DOHH2 (cell line): ENCODE measurements around the gene CEP131.

Experiments
- H3F3A ChIP-seq: fragments of 200-600 bp; sonication (generic), shearing (Covaris generic); 2 replicates; pipeline ENCODE4 v1.6.0; 2016; ENCODE audit warnings: antibody characterized with exemption, mild to moderate bottlenecking; ENCODE audit not compliant: control insufficient read depth, insufficient read depth
- H3K27ac ChIP-seq: fragments of 200-600 bp; sonication (generic); 2 replicates; pipeline ENCODE4 v1.5.1; 2014; ENCODE audit warnings: low read depth, mild to moderate bottlenecking, low read length, moderate library complexity
- H3K27me3 ChIP-seq: fragments of 200-600 bp; sonication (generic); 2 replicates; pipeline ENCODE4 v1.6.1; 2014; ENCODE audit warnings: mild to moderate bottlenecking, low read length, mixed read lengths; ENCODE audit not compliant: control insufficient read depth
- H3K36me3 ChIP-seq: fragments of 200-600 bp; sonication (generic); 2 replicates; pipeline ENCODE4 v1.6.1; 2014; ENCODE audit warnings: mild to moderate bottlenecking, low read length, moderate library complexity, mixed read lengths; ENCODE audit not compliant: control insufficient read depth
- H3K4me1 ChIP-seq: fragments of 200-600 bp; sonication (generic); 2 replicates; pipeline ENCODE4 v1.6.1; 2014; ENCODE audit warnings: mild to moderate bottlenecking, low read length, mixed read lengths; ENCODE audit not compliant: control insufficient read depth
- H3K4me2 ChIP-seq: fragments of 200-600 bp; sonication (generic); 2 replicates; pipeline ENCODE4 v1.6.0; 2014; ENCODE audit warnings: mild to moderate bottlenecking, low read length, moderate library complexity
- H3K4me3 ChIP-seq: fragments of 200-600 bp; sonication (generic); 2 replicates; pipeline ENCODE4 v1.5.1; 2014; ENCODE audit warnings: mild to moderate bottlenecking, low read length, mixed read lengths
- H3K79me2 ChIP-seq: fragments of 200-600 bp; sonication (generic); 2 replicates; pipeline ENCODE4 v1.6.1; 2014; ENCODE audit warnings: mild to moderate bottlenecking, low read length, mixed read lengths; ENCODE audit not compliant: control insufficient read depth
- H3K9me2 ChIP-seq: fragments of 200-600 bp; sonication (generic); replicated peaks from 2 replicates; pipeline ENCODE4 v1.6.1; 2014; ENCODE audit warnings: mild to moderate bottlenecking, low read length, mixed read lengths; ENCODE audit not compliant: control insufficient read depth
- H3K9me3 ChIP-seq: fragments of 200-600 bp; sonication (generic); 2 replicates; pipeline ENCODE4 v1.6.1; 2014; ENCODE audit warnings: antibody characterized with exemption, low read length, mixed read lengths; ENCODE audit not compliant: control insufficient read depth, insufficient read depth
- H4K20me1 ChIP-seq: fragments of 200-600 bp; sonication (generic); 2 replicates; pipeline ENCODE4 v1.6.0; 2014; ENCODE audit warnings: low read depth, mild to moderate bottlenecking, antibody characterized with exemption, low read length, moderate library complexity; ENCODE audit not compliant: control insufficient read depth, insufficient read depth
- EZH2phosphoT487 ChIP-seq: fragments of 200-600 bp; sonication (generic); IDR thresholded peaks from 2 replicates; pipeline ENCODE4 v1.6.1; 2017; ENCODE audit warnings: borderline replicate concordance, mild to moderate bottlenecking, antibody characterized with exemption, low read length, moderate library complexity, mixed read lengths
- TF ChIP-seq, protein P1 (sequence below): fragments of 200-600 bp; sonication (generic); IDR thresholded peaks from one replicate; pipeline ENCODE4 v1.5.1; 2014; ENCODE audit warnings: antibody characterized with exemption, mild to moderate bottlenecking, low read depth, low read length; ENCODE audit not compliant: poor library complexity, severe bottlenecking

Gene CEP131

DNA sequence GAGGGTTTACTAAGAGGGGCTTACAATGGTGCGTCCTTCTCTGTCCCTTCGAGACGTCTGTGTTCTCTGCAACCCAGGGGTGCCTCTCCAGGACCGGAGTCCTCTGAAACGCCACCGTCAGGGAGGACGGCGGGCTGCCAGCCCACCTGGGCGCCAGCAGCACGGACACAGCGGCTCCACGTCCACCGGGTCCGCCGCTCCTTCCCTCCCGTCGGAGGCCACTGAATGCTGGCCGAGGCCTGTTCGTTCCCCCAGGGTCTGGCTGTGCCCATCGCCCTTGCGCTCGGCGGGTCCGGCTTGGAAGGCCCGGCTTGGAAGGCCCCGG is 15.7 kb upstream of the CEP131 start:
- H3K4me2 ChIP-seq = peak overlapping the region; percentile 96
- no peaks in the 10 kb centered on the region for H3K9me2 ChIP-seq
- peaks cover 56% of the 10 kb centered on the region for H3K79me2 ChIP-seq
- no peak overlapping the region for H3K27ac ChIP-seq
- H3F3A ChIP-seq = peaks cover 1% of the 10 kb centered on the region; the same call in 1 of the 2 replicates
- H3K4me1 ChIP-seq = peaks cover 33% of the 10 kb centered on the region
- no peaks in the 10 kb centered on the region for H3K9me3 ChIP-seq
- H3K4me3 ChIP-seq = peak overlapping the region; percentile 95
- H3K36me3 ChIP-seq = peaks cover 39% of the 10 kb centered on the region
- H3K27me3 ChIP-seq = no peaks in the 10 kb centered on the region
- H4K20me1 ChIP-seq = peaks cover 11% of the 10 kb centered on the region; the same call in 1 of the 2 replicates
- TF ChIP-seq EZH2phosphoT487 = no peak
- TF ChIP-seq, protein P1, sequence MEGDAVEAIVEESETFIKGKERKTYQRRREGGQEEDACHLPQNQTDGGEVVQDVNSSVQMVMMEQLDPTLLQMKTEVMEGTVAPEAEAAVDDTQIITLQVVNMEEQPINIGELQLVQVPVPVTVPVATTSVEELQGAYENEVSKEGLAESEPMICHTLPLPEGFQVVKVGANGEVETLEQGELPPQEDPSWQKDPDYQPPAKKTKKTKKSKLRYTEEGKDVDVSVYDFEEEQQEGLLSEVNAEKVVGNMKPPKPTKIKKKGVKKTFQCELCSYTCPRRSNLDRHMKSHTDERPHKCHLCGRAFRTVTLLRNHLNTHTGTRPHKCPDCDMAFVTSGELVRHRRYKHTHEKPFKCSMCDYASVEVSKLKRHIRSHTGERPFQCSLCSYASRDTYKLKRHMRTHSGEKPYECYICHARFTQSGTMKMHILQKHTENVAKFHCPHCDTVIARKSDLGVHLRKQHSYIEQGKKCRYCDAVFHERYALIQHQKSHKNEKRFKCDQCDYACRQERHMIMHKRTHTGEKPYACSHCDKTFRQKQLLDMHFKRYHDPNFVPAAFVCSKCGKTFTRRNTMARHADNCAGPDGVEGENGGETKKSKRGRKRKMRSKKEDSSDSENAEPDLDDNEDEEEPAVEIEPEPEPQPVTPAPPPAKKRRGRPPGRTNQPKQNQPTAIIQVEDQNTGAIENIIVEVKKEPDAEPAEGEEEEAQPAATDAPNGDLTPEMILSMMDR = no peak

DNA sequence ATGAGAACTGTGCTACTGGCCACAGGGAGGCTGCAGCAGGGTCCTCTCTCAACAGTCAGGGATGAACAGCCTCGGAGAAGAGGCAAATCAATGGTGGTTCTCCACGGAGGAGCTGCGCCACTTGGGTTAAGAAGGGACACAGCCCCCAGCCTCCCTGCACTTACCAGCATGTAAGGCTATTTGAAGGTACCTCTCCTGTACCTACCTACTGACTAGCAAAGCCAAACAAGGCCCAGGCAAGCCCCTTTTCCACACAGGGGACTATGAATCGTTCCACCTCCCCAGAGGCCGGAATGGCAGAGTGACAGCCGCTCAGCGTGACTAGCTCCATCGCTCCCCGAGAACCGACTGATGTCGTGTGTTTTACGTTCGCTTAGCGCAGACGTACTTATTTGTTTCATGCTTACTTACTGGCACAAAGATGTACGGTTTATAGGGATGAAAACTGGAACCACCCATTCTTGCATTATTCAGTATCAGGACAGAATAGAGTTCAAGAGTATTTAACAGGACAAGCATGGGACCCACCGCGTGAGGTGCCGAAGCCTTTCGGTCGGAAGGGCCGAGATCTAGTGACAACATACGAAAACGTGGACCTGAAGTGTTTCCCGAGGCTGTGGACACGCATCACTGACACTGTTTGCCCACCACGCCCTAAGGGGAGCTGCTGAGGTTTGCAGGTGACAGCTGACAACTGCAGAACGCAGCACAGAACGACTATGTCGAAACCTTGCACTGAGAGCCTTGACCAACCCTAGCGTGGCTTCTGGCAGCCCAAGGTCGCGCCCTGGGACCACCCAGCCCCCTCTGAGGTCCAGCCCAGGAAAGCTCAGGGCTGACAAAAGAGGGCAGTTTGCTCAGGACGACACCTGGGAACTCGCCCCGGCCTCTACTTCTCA is 15.1 kb upstream of the CEP131 start:
- TF ChIP-seq, protein P1 = no peak
- no peak for TF ChIP-seq EZH2phosphoT487
- H3K9me2 ChIP-seq = no peaks in the 10 kb centered on the region
- no peaks in the 10 kb centered on the region; the same call in 1 of the 2 replicates for H3F3A ChIP-seq
- H3K4me2 ChIP-seq = peak overlapping the region; percentile 96
- H4K20me1 ChIP-seq = peaks cover 11% of the 10 kb centered on the region; the same call in 1 of the 2 replicates
- H3K4me1 ChIP-seq = peaks cover 33% of the 10 kb centered on the region
- H3K27me3 ChIP-seq = no peaks in the 10 kb centered on the region
- H3K79me2 ChIP-seq = peaks cover 56% of the 10 kb centered on the region
- peak overlapping the region; percentile 95 for H3K4me3 ChIP-seq
- H3K36me3 ChIP-seq = peaks cover 36% of the 10 kb centered on the region
- H3K27ac ChIP-seq = no peak overlapping the region
- no peaks in the 10 kb centered on the region for H3K9me3 ChIP-seq

DNA sequence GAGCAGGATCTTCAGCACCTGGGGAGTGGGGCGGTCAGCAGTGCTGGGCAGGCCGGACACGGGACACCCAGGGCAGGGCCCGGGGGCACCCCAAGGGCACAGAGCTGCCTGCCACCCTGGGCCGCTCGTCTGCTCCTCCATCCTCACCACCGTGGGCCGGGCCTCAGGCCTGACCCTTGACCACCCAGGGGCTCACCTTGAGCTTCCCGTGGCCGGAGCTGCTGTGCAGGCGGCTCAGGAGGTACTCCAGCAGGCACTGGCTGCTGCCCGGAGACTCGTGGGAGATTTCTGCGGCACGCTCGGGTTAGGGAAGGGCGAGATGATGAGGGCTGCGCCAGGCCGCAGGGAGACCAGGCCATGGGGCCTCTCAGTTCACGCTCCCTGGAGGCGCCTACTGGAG is 14.0 kb upstream of the CEP131 start:
- Histone ChIP-seq H3K27ac (no peak overlapping the region), H3K36me3 (peaks cover 31% of the 10 kb centered on the region), H3K4me3 (no peak overlapping the region), H3K4me2 (no peak overlapping the region; the same call in 1 of the 2 replicates), H3K9me3 (no peaks in the 10 kb centered on the region), H3K27me3 (no peaks in the 10 kb centered on the region), H3K4me1 (peaks cover 28% of the 10 kb centered on the region), H3F3A (no peaks in the 10 kb centered on the region), H3K9me2 (no peaks in the 10 kb centered on the region), H3K79me2 (peaks cover 50% of the 10 kb centered on the region), H4K20me1 (peaks cover 6% of the 10 kb centered on the region; the same call in 1 of the 2 replicates)
- TF ChIP-seq EZH2phosphoT487 = no peak
- TF ChIP-seq, protein P1 = no peak
